ENCODE measurements around the gene RAB9A.
"Not testable (repeated sequence)": the region's sequence is repeated elsewhere in the genome, so short reads cannot be mapped to it uniquely, and the experiment has no call there.

Gene RAB9A

GRCh38 chrX:13670197-13670596 is 18.7 kb upstream of the RAB9A start:
- DNase-seq: no peak

GRCh38 chrX:13673016-13673415 is 15.9 kb upstream of the RAB9A start:
- DNase-seq: no peak

- DNase-seq: no peak
Measured at GRCh38 chrX:13676885-13677284, 12.0 kb upstream of the RAB9A start.

GRCh38 chrX:13679700-13680099 is 9.2 kb upstream of the RAB9A start:
- not testable (repeated sequence) for DNase-seq

- DNase-seq: no peak
Measured at GRCh38 chrX:13681595-13681994, 7.3 kb upstream of the RAB9A start.

- no peak for DNase-seq
Measured at GRCh38 chrX:13684361-13684760, 4.6 kb upstream of the RAB9A start.

- DNase-seq: no peak
Measured at GRCh38 chrX:13685126-13685763, 3.7 kb upstream of the RAB9A start.

GRCh38 chrX:13687203-13687602 is 1.7 kb upstream of the RAB9A start:
- no peak for DNase-seq

- no peak for DNase-seq
Measured at GRCh38 chrX:13688384-13688957, 457 bp upstream of the RAB9A start.

- no peak for DNase-seq
Measured at GRCh38 chrX:13689741-13690211, 848 bp downstream of the RAB9A start.

GRCh38 chrX:13690836-13691235 is 1.9 kb downstream of the RAB9A start:
- no peak for DNase-seq

- DNase-seq: no peak
Measured at GRCh38 chrX:13691841-13692371, 3.0 kb downstream of the RAB9A start.

GRCh38 chrX:13692771-13693231 is 3.9 kb downstream of the RAB9A start:
- no peak for DNase-seq

GRCh38 chrX:13693341-13693961 is 4.5 kb downstream of the RAB9A start:
- DNase-seq: no peak

GRCh38 chrX:13694359-13694758 is 5.4 kb downstream of the RAB9A start:
- no peak for DNase-seq

GRCh38 chrX:13694983-13695382 is 6.1 kb downstream of the RAB9A start:
- DNase-seq: no peak

- DNase-seq: peak; percentile 53
Measured at GRCh38 chrX:13695601-13696115, 6.7 kb downstream of the RAB9A start.

- no peak for DNase-seq
Measured at GRCh38 chrX:13697455-13697854, 8.5 kb downstream of the RAB9A start.

- DNase-seq: no peak
Measured at GRCh38 chrX:13697976-13698375, 9.0 kb downstream of the RAB9A start.

GRCh38 chrX:13698432-13698831 is 9.5 kb downstream of the RAB9A start:
- no peak for DNase-seq

GRCh38 chrX:13699183-13699826 is 10.4 kb downstream of the RAB9A start:
- DNase-seq: no peak

GRCh38 chrX:13700380-13700779 is 11.5 kb downstream of the RAB9A start:
- DNase-seq: no peak

GRCh38 chrX:13702111-13702789 is 13.3 kb downstream of the RAB9A start:
- DNase-seq: no peak

Data from GF-D8 (cell line).